Coronary artery (tissue), 2 donors: ENCODE results near the gene STX4.

ENCODE experiments used
- DNase-seq: peaks from one replicate; pipeline ENCODE4 v3.0.0-alpha.2; 2017; ENCODE audit warnings: low spot score
- H3K27ac ChIP-seq, 2 donors: fragments of 200-600 bp; sonication (generic); one replicate each; pipeline ENCODE4 v1.5.1; 2016 to 2019
- H3K4me3 ChIP-seq: fragments of 200-600 bp; sonication (generic); 2 replicates; pipeline ENCODE4 v1.5.1; 2016; ENCODE audit warnings: mild to moderate bottlenecking, moderate library complexity
- TF ChIP-seq, protein P1 (sequence below): fragments of 200-600 bp; sonication (generic); IDR thresholded peaks from one replicate; pipeline ENCODE4 v1.5.1; 2019; ENCODE audit warnings: antibody characterized with exemption

STX4 gene

GRCh38 chr16:30987581-30988190, 45.7 kb upstream of the STX4 start:
- DNase-seq: no peak
- no peak overlapping the region for H3K27ac ChIP-seq
- H3K4me3 ChIP-seq: no peak overlapping the region
- TF ChIP-seq, protein P1, sequence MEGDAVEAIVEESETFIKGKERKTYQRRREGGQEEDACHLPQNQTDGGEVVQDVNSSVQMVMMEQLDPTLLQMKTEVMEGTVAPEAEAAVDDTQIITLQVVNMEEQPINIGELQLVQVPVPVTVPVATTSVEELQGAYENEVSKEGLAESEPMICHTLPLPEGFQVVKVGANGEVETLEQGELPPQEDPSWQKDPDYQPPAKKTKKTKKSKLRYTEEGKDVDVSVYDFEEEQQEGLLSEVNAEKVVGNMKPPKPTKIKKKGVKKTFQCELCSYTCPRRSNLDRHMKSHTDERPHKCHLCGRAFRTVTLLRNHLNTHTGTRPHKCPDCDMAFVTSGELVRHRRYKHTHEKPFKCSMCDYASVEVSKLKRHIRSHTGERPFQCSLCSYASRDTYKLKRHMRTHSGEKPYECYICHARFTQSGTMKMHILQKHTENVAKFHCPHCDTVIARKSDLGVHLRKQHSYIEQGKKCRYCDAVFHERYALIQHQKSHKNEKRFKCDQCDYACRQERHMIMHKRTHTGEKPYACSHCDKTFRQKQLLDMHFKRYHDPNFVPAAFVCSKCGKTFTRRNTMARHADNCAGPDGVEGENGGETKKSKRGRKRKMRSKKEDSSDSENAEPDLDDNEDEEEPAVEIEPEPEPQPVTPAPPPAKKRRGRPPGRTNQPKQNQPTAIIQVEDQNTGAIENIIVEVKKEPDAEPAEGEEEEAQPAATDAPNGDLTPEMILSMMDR: no peak

DNA sequence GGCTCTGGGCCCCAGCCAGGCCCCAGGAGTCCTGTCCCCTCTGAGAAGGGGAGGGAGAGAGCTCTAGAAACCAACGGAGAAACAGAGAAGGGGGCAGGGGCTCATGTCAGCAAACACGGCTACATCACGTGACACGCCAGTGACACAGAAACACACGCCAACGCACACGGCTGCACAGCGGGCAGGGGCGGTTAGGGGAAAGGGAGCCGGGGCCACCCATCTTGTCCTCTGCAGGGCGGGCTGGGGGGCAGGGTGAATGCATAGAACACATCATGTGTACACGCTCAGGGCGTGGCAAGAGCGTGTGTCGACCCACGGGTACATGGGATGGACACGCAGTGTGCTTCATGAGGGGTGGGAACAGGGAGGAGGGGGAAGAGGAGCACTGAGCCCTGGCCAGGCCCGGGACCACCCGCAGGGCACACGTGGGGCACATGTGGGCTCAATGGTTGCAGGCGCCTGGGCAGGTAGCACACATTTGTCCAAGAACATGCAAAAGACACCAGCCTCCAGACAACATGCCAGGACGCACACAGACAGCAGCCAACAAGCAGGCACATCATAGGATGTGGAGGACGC, 43.8 kb upstream of the STX4 start:
- TF ChIP-seq, protein P1: no peak
- no peak for DNase-seq
- Histone ChIP-seq H3K27ac (no peak overlapping the region), H3K4me3 (no peak overlapping the region)

DNA sequence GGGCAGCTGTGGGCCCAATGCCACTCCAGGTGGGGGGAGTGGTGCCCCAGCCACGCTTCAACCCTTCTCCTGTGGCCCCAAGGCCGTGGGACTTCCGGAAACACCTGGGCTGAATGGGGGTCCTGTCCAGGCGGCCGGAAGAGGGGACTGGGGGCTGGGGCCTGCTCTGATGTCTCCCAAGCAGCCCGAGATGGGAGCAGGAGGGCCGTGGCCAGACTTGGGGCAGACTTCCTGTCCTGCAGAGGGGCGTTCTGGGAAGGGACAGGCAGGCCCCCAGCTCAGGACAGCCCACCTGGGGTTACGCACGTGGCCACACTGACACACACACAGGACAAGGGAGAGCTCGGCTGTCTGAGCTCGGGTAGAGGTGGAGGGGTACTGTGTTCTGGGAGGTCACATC, 43.3 kb upstream of the STX4 start:
- no peak for DNase-seq
- Histone ChIP-seq H3K27ac (no peak overlapping the region), H3K4me3 (no peak overlapping the region)
- TF ChIP-seq, protein P1: no peak

GRCh38 chr16:30991052-30991451, 42.3 kb upstream of the STX4 start:
- Histone ChIP-seq H3K27ac (no peak overlapping the region), H3K4me3 (no peak overlapping the region)
- no peak for DNase-seq
- TF ChIP-seq, protein P1: no peak

DNA sequence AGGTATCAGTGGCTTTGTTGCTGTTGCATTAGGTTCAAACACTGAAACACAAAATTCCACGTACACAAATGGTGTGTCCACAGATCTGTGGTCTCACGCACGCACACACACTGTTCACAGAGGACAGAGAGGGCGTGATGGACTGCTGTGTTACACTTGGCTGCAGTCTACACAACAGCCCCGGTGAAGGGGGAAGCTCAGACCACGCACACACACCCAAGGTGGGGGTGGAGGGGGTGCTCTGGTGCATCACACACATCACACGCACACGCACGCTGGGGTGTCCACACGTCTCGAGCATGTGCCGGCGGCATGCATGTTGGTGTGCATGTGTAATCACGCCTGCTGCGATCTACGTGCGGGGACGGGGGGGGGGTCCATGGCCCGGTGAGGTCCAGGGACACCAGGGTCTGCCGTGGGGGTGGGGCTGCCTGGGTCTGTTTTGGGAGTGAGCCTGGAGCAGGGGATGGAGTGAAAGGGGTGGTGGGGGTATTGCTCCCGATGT, 41.0 kb upstream of the STX4 start:
- TF ChIP-seq, protein P1: no peak
- H3K4me3 ChIP-seq: no peak overlapping the region
- no peak overlapping the region for H3K27ac ChIP-seq
- no peak for DNase-seq

- DNase-seq: no peak
- TF ChIP-seq, protein P1: no peak
- H3K4me3 ChIP-seq: no peak overlapping the region
- H3K27ac ChIP-seq: no peak overlapping the region
Measured at GRCh38 chr16:30992931-30993816, 40.2 kb upstream of the STX4 start.
